Activated T-helper 9 cell treated with anti-CD3 and anti-CD28 coated beads, Interleukin-2, amount 50 U/mL, for 16 hours (primary cell): ENCODE results near the gene DRC1.

Experiments used
- DNase-seq: peaks from one replicate; pipeline ENCODE4 v3.0.0-alpha.2; 2020; ENCODE audit warnings: low read depth

Gene DRC1

GRCh38 chr2:26448651-26449050, 46.9 kb downstream of the DRC1 start:
- DNase-seq, result no peak

- no peak for DNase-seq
Measured at GRCh38 chr2:26449278-26450030, 47.7 kb downstream of the DRC1 start.

GRCh38 chr2:26450031-26450635, 48.4 kb downstream of the DRC1 start:
- DNase-seq, result no peak

- no peak for DNase-seq
Measured at GRCh38 chr2:26451700-26452099, 50.0 kb downstream of the DRC1 start.

GRCh38 chr2:26453421-26454329, 52.0 kb downstream of the DRC1 start:
- DNase-seq, result no peak

- no peak for DNase-seq
Measured at GRCh38 chr2:26454561-26455001, 52.9 kb downstream of the DRC1 start.

GRCh38 chr2:26455037-26455669, 53.4 kb downstream of the DRC1 start:
- no peak for DNase-seq

GRCh38 chr2:26455670-26456439, 54.1 kb downstream of the DRC1 start:
- no peak for DNase-seq

GRCh38 chr2:26456440-26457250, 54.9 kb downstream of the DRC1 start:
- no peak for DNase-seq

- DNase-seq, result no peak
Measured at GRCh38 chr2:26457251-26457666, 55.5 kb downstream of the DRC1 start.

GRCh38 chr2:26457695-26458364, 56.1 kb downstream of the DRC1 start:
- DNase-seq, result no peak

GRCh38 chr2:26458365-26459042, 56.8 kb downstream of the DRC1 start:
- DNase-seq, result no peak

- DNase-seq, result no peak
Measured at GRCh38 chr2:26459991-26460612, 58.4 kb downstream of the DRC1 start.

GRCh38 chr2:26460613-26461031, 58.9 kb downstream of the DRC1 start:
- DNase-seq, result no peak

GRCh38 chr2:26461601-26462023, 59.9 kb downstream of the DRC1 start:
- DNase-seq, result no peak

GRCh38 chr2:26462100-26462499, 60.4 kb downstream of the DRC1 start:
- DNase-seq, result no peak

- no peak for DNase-seq
Measured at GRCh38 chr2:26462511-26463243, 61.0 kb downstream of the DRC1 start.
